MM.1S (cell line): ENCODE results near the gene THAP7.
"Not testable (repeated sequence)": the region's sequence is repeated elsewhere in the genome, so short reads cannot be mapped to it uniquely, and the experiment has no call there.

Experiments used
- CTCF ChIP-seq: fragments of 300-600 bp; sonication (generic); IDR thresholded peaks from 2 replicates; pipeline ENCODE4 v1.5.1; 2016; ENCODE audit warnings: antibody characterized with exemption, low read length, mixed read lengths
- EZH2 ChIP-seq: fragments of 300-600 bp; sonication (generic); optimal IDR thresholded peaks from 2 replicates; pipeline ENCODE3; 2017; ENCODE audit warnings: low read depth, mild to moderate bottlenecking, antibody characterized with exemption, low read length, mixed read lengths

GRCh38 chr22:21048965-21049364 is 47.0 kb upstream of the THAP7 start:
- not testable (repeated sequence) for TF ChIP-seq EZH2, CTCF
